ENCODE measurements around the gene AMPD2.

Gene AMPD2

GRCh38 chr1:109630898-109631512, 11.4 kb downstream of the AMPD2 start:
- no peak for DNase-seq

GRCh38 chr1:109631513-109632505, 12.2 kb downstream of the AMPD2 start:
- no peak for DNase-seq

GRCh38 chr1:109632671-109633346, 13.2 kb downstream of the AMPD2 start:
- no peak for DNase-seq

GRCh38 chr1:109634292-109634691, 14.7 kb downstream of the AMPD2 start:
- no peak for DNase-seq

- no peak for DNase-seq
These were observed 15.4 kb downstream of the AMPD2 start for GRCh38 chr1:109634771-109635750.

GRCh38 chr1:109635862-109636200, 16.2 kb downstream of the AMPD2 start:
- no peak for DNase-seq

GRCh38 chr1:109636201-109636952, 16.7 kb downstream of the AMPD2 start:
- no peak for DNase-seq

- no peak for DNase-seq
These were observed 17.8 kb downstream of the AMPD2 start for GRCh38 chr1:109637446-109637845.

- DNase-seq = no peak
These were observed 19.6 kb downstream of the AMPD2 start for GRCh38 chr1:109639063-109639840.

GRCh38 chr1:109639841-109640184, 20.2 kb downstream of the AMPD2 start:
- DNase-seq = no peak

GRCh38 chr1:109640285-109640865, 20.7 kb downstream of the AMPD2 start:
- DNase-seq = peak; percentile 93

GRCh38 chr1:109641078-109641740, 21.6 kb downstream of the AMPD2 start:
- DNase-seq = no peak

GRCh38 chr1:109641861-109642260, 22.2 kb downstream of the AMPD2 start:
- no peak for DNase-seq

GRCh38 chr1:109642626-109643025, 23.0 kb downstream of the AMPD2 start:
- DNase-seq = no peak

- DNase-seq = peak; percentile 84
These were observed 24.0 kb downstream of the AMPD2 start for GRCh38 chr1:109643385-109644230.

GRCh38 chr1:109644670-109645069, 25.0 kb downstream of the AMPD2 start:
- no peak for DNase-seq

- DNase-seq = no peak
These were observed 29.9 kb downstream of the AMPD2 start for GRCh38 chr1:109649491-109649914.

- DNase-seq = no peak
These were observed 31.0 kb downstream of the AMPD2 start for GRCh38 chr1:109650609-109651008.

GRCh38 chr1:109652402-109652801, 32.8 kb downstream of the AMPD2 start:
- no peak for DNase-seq
